SH-SY5Y (cell line): ENCODE measurements around the gene A1BG.

Experiments used
- GATA2 ChIP-seq: IDR thresholded peaks from 2 replicates; pipeline ENCODE4 v1.6.1; 2011; ENCODE audit warnings: mild to moderate bottlenecking, low read depth, low read length
- GATA3 ChIP-seq: IDR thresholded peaks from 2 replicates; pipeline ENCODE4 v1.6.1; 2011; ENCODE audit warnings: low read depth, mild to moderate bottlenecking, low read length, moderate library complexity

- TF ChIP-seq GATA2, result no peak
- no peak for TF ChIP-seq GATA3
These were observed 26.2 kb downstream of the A1BG start, which contains the start of gene ZSCAN22 for GRCh38 chr19:58326914-58327726.
